DOHH2 (cell line): ENCODE measurements around the gene ATG4B.

Experiments used
- EZH2phosphoT487 ChIP-seq: fragments of 200-600 bp; sonication (generic); IDR thresholded peaks from 2 replicates; pipeline ENCODE4 v1.6.1; 2017; ENCODE audit warnings: borderline replicate concordance, mild to moderate bottlenecking, antibody characterized with exemption, low read length, moderate library complexity, mixed read lengths
- TF ChIP-seq, protein P1 (sequence below): fragments of 200-600 bp; sonication (generic); IDR thresholded peaks from one replicate; pipeline ENCODE4 v1.5.1; 2014; ENCODE audit warnings: antibody characterized with exemption, mild to moderate bottlenecking, low read depth, low read length; ENCODE audit not compliant: poor library complexity, severe bottlenecking

- TF ChIP-seq, protein P1, sequence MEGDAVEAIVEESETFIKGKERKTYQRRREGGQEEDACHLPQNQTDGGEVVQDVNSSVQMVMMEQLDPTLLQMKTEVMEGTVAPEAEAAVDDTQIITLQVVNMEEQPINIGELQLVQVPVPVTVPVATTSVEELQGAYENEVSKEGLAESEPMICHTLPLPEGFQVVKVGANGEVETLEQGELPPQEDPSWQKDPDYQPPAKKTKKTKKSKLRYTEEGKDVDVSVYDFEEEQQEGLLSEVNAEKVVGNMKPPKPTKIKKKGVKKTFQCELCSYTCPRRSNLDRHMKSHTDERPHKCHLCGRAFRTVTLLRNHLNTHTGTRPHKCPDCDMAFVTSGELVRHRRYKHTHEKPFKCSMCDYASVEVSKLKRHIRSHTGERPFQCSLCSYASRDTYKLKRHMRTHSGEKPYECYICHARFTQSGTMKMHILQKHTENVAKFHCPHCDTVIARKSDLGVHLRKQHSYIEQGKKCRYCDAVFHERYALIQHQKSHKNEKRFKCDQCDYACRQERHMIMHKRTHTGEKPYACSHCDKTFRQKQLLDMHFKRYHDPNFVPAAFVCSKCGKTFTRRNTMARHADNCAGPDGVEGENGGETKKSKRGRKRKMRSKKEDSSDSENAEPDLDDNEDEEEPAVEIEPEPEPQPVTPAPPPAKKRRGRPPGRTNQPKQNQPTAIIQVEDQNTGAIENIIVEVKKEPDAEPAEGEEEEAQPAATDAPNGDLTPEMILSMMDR = no peak
- no peak for TF ChIP-seq EZH2phosphoT487
Measured at GRCh38 chr2:241722896-241723454, 85.5 kb downstream of the ATG4B start.
